Measurements from ENCODE around the gene POU2F2. TPM values are rescaled to one million over a fixed set of nuclear protein-coding genes. Genes with fewer than 3 reads are reported as not detected.

POU2F2 gene
- total RNA-seq, 1 experiment from 2014 or later = 2.4 TPM

DNA sequence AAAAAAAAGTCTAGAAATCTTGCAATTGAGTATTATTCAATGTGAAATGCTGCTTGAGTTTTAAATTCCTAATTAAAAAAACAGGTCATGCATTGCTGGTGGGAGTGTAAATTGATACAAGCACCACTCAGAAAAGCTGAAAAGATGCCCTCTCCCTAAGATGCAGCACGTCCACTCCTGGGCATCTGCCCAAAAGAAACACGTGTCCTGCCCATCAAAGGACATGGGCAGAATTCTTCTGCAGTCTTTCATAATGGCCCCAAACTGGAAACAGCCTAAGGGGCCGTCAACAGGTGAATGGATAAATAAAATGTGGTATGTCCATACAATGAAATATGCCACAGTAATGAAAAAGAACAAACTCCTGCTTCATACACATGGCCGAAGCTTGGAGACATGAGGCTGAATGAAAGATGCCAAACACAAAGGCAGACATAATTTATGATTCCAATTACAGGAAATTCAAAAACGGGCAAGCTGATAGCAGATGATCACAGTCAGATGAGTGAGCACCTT is 7.8 kb downstream of the POU2F2 start:
- no peak overlapping the region for H3K27ac ChIP-seq (ENCODE audit: low read length)
- no peaks in the 10 kb centered on the region for H3K79me2 ChIP-seq (ENCODE audit: low read length)
- DNase-seq (no peak), ATAC-seq (no peak)
- H3K4me3 ChIP-seq (ENCODE audit: low read length) = no peak overlapping the region
- H4K20me1 ChIP-seq (ENCODE audit: low read length) = no peaks in the 10 kb centered on the region
- intact Hi-C loops (cut with micrococcal nuclease) = no loop called here
- TF ChIP-seq EZH2 (IDR thresholded peaks at IDR 0.05; ENCODE audit: low read length, unreplicated experiment) (no peak), EZH2phosphoT487 (IDR thresholded peaks at IDR 0.05; ENCODE audit: borderline replicate concordance, low read length) (no peak), CTCF (conservative IDR thresholded peaks at IDR 0.05; ENCODE audit: low read depth, low read length) (no peak)
- H3K9me2 ChIP-seq (replicated peaks; ENCODE audit: low read length) = no peaks in the 10 kb centered on the region
- no peak overlapping the region for H3K4me2 ChIP-seq (ENCODE audit: low read length)
- no peaks in the 10 kb centered on the region for H3K36me3 ChIP-seq (ENCODE audit: low read depth, low read length)
- no peaks in the 10 kb centered on the region for H3K9me3 ChIP-seq (ENCODE audit: low read length)
- no peak overlapping the region for H2AFZ ChIP-seq (ENCODE audit: low read length)
- CTCF ChIA-PET = no interaction called here
- no TSS peak for BruUV-seq (replicated peaks)
- H3K9ac ChIP-seq (ENCODE audit: low read length) = no peak overlapping the region
- H3F3A ChIP-seq (ENCODE audit: low read length, unreplicated experiment) = no peaks in the 10 kb centered on the region
- H3K27me3 ChIP-seq (ENCODE audit: low read length) = no peaks in the 10 kb centered on the region
- H3K4me1 ChIP-seq (ENCODE audit: insufficient read depth, low read length) = peaks cover 14% of the 10 kb centered on the region
- POLR2A ChIA-PET (ENCODE audit: unreplicated experiment) = no interaction called here

GRCh38 chr19:42123765-42124164 is 8.5 kb downstream of the POU2F2 start:
- Histone ChIP-seq H3K4me2 (ENCODE audit: low read length) (no peak overlapping the region), H4K20me1 (ENCODE audit: low read length) (no peaks in the 10 kb centered on the region), H3K4me3 (ENCODE audit: low read length) (no peak overlapping the region), H3K79me2 (ENCODE audit: low read length) (no peaks in the 10 kb centered on the region), H2AFZ (ENCODE audit: low read length) (no peak overlapping the region), H3K27me3 (ENCODE audit: low read length) (no peaks in the 10 kb centered on the region), H3F3A (ENCODE audit: low read length, unreplicated experiment) (no peaks in the 10 kb centered on the region), H3K4me1 (ENCODE audit: insufficient read depth, low read length) (peaks cover 14% of the 10 kb centered on the region), H3K9me2 (replicated peaks; ENCODE audit: low read length) (no peaks in the 10 kb centered on the region), H3K36me3 (ENCODE audit: low read depth, low read length) (no peaks in the 10 kb centered on the region), H3K27ac (ENCODE audit: low read length) (no peak overlapping the region), H3K9ac (ENCODE audit: low read length) (no peak overlapping the region), H3K9me3 (ENCODE audit: low read length) (no peaks in the 10 kb centered on the region)
- DNase-seq (no peak), ATAC-seq (no peak)
- ChIA-PET POLR2A (ENCODE audit: unreplicated experiment) (interaction anchor here (0.6 kb wide), 1 partner anchor 52 kb away, joined by 3 read pairs; no protein-coding TSS in a partner anchor), CTCF (no interaction called here)
- intact Hi-C loops (cut with micrococcal nuclease) = no loop called here
- TF ChIP-seq EZH2 (IDR thresholded peaks at IDR 0.05; ENCODE audit: low read length, unreplicated experiment) (no peak), CTCF (conservative IDR thresholded peaks at IDR 0.05; ENCODE audit: low read depth, low read length) (no peak), EZH2phosphoT487 (IDR thresholded peaks at IDR 0.05; ENCODE audit: borderline replicate concordance, low read length) (no peak)
- BruUV-seq (replicated peaks) = no TSS peak

GRCh38 chr19:42122691-42123607 is 9.3 kb downstream of the POU2F2 start:
- TF ChIP-seq CTCF (conservative IDR thresholded peaks at IDR 0.05; ENCODE audit: low read depth, low read length) (no peak), EZH2 (IDR thresholded peaks at IDR 0.05; ENCODE audit: low read length, unreplicated experiment) (no peak), EZH2phosphoT487 (IDR thresholded peaks at IDR 0.05; ENCODE audit: borderline replicate concordance, low read length) (no peak)
- Histone ChIP-seq H4K20me1 (ENCODE audit: low read length) (no peaks in the 10 kb centered on the region), H3K9ac (ENCODE audit: low read length) (no peak overlapping the region), H3K4me3 (ENCODE audit: low read length) (no peak overlapping the region), H3K9me2 (replicated peaks; ENCODE audit: low read length) (no peaks in the 10 kb centered on the region), H3K27ac (ENCODE audit: low read length) (no peak overlapping the region), H3K9me3 (ENCODE audit: low read length) (no peaks in the 10 kb centered on the region), H3K4me1 (ENCODE audit: insufficient read depth, low read length) (peaks cover 14% of the 10 kb centered on the region), H3K27me3 (ENCODE audit: low read length) (no peaks in the 10 kb centered on the region), H3K79me2 (ENCODE audit: low read length) (no peaks in the 10 kb centered on the region), H3F3A (ENCODE audit: low read length, unreplicated experiment) (no peaks in the 10 kb centered on the region), H2AFZ (ENCODE audit: low read length) (no peak overlapping the region), H3K4me2 (ENCODE audit: low read length) (no peak overlapping the region), H3K36me3 (ENCODE audit: low read depth, low read length) (no peaks in the 10 kb centered on the region)
- BruUV-seq (replicated peaks) = no TSS peak
- intact Hi-C loops (cut with micrococcal nuclease) = no loop called here
- ChIA-PET POLR2A (ENCODE audit: unreplicated experiment) (interaction anchor here (0.6 kb wide), 2 partner anchors 8 to 53 kb away, joined by 3 to 4 read pairs; no protein-coding TSS in a partner anchor), CTCF (no interaction called here)
- DNase-seq (no peak), ATAC-seq (no peak; the same call in 1 of the 2 replicates)
